ENCODE measurements around the gene GGN.

DNA sequence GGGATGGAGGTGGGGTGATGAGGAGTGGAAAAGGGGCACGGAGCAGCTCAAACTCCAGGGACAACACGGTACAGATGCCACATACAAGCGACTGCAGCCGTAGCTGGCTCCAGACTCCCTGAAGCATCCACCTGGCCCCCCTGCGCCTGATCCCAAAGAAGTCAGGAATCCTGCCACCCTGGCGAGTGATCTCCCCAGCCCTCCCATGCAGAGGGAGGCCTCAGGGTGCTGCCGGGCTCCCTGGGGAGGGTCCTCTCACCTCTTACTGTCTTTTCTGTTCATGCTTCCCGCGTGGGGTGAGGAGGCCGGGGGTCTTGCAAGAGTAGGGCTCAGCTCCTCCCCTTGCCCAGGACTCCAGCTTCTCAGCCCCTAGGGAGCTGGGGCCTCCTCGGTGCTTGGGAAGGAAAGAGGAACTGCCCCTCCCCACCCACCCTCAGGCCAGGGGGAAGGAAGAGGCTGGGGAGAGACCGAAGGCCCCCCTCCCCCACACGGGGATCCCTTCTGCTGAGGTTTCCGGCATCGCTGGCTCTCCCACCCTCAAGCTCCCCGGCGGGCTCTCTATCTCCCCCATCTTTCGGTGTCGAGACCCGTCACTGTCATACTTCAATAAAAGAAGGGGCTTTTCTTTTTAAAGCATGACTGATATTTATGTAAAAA lies 38.1 kb upstream of the GGN start, which contains the start of gene RASGRP4:
- no peak for TF ChIP-seq CTCF (IDR thresholded peaks at IDR 0.05; ENCODE audit: insufficient read depth, low read depth, low read length)
- TF ChIP-seq EZH2 (IDR thresholded peaks at IDR 0.05; ENCODE audit: insufficient read depth, low read length) = no peak
